GM21390 (cell line): ENCODE data around the gene PIF1.
"Not testable (repeated sequence)": the region's sequence is repeated elsewhere in the genome, so short reads cannot be mapped to it uniquely, and the experiment has no call there.

Experiments used
- ATAC-seq: cut with Tn5 transposase; IDR thresholded peaks from one replicate; pipeline ENCODE4 v1.9.1; 2021; ENCODE audit not compliant: unreplicated experiment

The PIF1 gene

GRCh38 chr15:64847448-64847847 is 22.0 kb upstream of the PIF1 start:
- ATAC-seq = no peak

- ATAC-seq = no peak
Measured at GRCh38 chr15:64847016-64847415, 21.6 kb upstream of the PIF1 start.

GRCh38 chr15:64845831-64846595 is 20.6 kb upstream of the PIF1 start:
- ATAC-seq = no peak

GRCh38 chr15:64845183-64845611 is 19.8 kb upstream of the PIF1 start:
- no peak for ATAC-seq

GRCh38 chr15:64844576-64845145 is 19.2 kb upstream of the PIF1 start:
- no peak for ATAC-seq

GRCh38 chr15:64843991-64844390 is 18.5 kb upstream of the PIF1 start:
- ATAC-seq = no peak

GRCh38 chr15:64842986-64843561 is 17.6 kb upstream of the PIF1 start:
- no peak for ATAC-seq

- peak; percentile 3 for ATAC-seq
Measured at GRCh38 chr15:64842096-64842939, 16.9 kb upstream of the PIF1 start.

- ATAC-seq = peak; percentile 48
Measured at GRCh38 chr15:64841344-64842095, 16.1 kb upstream of the PIF1 start, which contains the start of gene PLEKHO2. TSS of gene PLEKHO2 (plus strand) at chr15:64841915. CDS start at chr15:64842017, 102 bp downstream.

- ATAC-seq = no peak
Measured at GRCh38 chr15:64841060-64841343, 15.6 kb upstream of the PIF1 start.

GRCh38 chr15:64837502-64837901 is 12.1 kb upstream of the PIF1 start:
- no peak for ATAC-seq

GRCh38 chr15:64836023-64836536 is 10.6 kb upstream of the PIF1 start:
- peak; percentile 6 for ATAC-seq

- ATAC-seq = no peak
Measured at GRCh38 chr15:64833690-64834089, 8.2 kb upstream of the PIF1 start.

GRCh38 chr15:64828985-64829384 is 3.5 kb upstream of the PIF1 start:
- ATAC-seq = no peak

- ATAC-seq = peak; percentile 13
Measured at GRCh38 chr15:64824929-64825430, 467 bp downstream of the PIF1 start.

GRCh38 chr15:64816452-64816851 is 9.0 kb downstream of the PIF1 start:
- ATAC-seq = no peak

GRCh38 chr15:64814965-64815364 is 10.5 kb downstream of the PIF1 start:
- ATAC-seq = not testable (repeated sequence)

GRCh38 chr15:64814283-64814682 is 11.2 kb downstream of the PIF1 start:
- ATAC-seq = not testable (repeated sequence)

GRCh38 chr15:64813075-64813474 is 12.4 kb downstream of the PIF1 start:
- peak; percentile 43 for ATAC-seq
